Measurements from ENCODE around the gene RBL2. TPM values are rescaled to one million over a fixed set of nuclear protein-coding genes. Genes with fewer than 3 reads are reported as not detected.

The RBL2 gene
- total RNA-seq, 4 donors from 2014 or later = 105 to 136 (median 116) TPM

DNA sequence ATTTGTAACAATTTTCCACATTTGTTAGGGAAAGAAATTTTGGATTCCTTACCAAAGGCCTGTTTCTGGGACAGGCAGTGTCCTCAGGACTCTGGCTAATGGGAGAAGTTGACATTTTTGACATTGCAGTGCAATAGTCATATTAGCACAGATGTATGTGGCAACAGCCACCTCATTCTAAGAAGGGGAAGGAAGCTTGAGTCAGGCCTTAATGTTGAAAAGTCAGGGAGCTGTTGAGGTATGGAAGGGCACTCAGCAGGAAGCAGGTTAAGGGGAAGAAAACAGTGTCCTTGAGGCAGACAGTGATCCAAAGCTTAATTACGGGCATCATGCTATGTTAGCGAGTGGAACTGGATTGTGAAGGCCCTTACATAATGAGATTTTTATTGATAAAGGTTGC, 47.9 kb downstream of the RBL2 start:
- TF ChIP-seq, protein P1, sequence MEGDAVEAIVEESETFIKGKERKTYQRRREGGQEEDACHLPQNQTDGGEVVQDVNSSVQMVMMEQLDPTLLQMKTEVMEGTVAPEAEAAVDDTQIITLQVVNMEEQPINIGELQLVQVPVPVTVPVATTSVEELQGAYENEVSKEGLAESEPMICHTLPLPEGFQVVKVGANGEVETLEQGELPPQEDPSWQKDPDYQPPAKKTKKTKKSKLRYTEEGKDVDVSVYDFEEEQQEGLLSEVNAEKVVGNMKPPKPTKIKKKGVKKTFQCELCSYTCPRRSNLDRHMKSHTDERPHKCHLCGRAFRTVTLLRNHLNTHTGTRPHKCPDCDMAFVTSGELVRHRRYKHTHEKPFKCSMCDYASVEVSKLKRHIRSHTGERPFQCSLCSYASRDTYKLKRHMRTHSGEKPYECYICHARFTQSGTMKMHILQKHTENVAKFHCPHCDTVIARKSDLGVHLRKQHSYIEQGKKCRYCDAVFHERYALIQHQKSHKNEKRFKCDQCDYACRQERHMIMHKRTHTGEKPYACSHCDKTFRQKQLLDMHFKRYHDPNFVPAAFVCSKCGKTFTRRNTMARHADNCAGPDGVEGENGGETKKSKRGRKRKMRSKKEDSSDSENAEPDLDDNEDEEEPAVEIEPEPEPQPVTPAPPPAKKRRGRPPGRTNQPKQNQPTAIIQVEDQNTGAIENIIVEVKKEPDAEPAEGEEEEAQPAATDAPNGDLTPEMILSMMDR (IDR thresholded peaks at IDR 0.05; ENCODE audit: low read depth) = no peak

DNA sequence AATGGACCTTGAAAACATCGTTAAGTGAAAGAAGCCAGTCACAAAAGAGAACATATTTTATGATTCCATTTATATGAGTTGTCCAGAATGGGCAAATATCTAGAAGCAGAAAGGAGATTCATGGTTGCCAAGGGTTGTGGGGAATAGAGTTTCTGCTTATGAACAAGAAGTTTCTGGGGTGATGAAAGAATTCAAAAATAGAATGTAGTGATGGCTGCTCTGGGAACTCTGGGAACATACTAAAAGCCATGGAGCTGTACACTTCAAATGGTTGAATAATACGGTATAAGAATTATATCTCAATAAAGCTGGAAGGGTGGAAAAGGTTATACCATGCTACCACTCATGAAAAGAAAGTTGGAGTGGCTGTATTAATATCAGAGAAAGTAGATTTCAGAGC, 50.3 kb downstream of the RBL2 start:
- TF ChIP-seq, protein P1 (IDR thresholded peaks at IDR 0.05; ENCODE audit: low read depth) = no peak

DNA sequence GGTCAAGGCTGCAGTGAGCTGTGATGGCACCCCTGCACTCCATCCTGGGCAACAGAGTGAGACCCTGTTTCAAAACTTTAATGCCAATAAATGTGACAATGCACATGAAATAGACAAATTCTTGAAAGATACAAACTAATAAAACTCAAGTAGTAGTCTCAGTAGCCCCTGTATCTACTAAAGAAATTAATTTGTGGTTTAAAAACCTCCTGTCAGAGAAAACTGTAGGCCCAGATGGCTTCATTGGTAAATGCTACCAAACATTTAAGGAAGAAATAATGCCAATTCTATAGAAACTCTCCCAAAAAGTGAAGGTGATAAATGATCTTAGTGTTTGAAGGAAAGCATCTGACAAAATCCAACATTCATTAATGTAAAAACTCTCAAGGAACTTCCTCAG, 52.0 kb downstream of the RBL2 start:
- TF ChIP-seq, protein P1 (IDR thresholded peaks at IDR 0.05; ENCODE audit: low read depth) = no peak

DNA sequence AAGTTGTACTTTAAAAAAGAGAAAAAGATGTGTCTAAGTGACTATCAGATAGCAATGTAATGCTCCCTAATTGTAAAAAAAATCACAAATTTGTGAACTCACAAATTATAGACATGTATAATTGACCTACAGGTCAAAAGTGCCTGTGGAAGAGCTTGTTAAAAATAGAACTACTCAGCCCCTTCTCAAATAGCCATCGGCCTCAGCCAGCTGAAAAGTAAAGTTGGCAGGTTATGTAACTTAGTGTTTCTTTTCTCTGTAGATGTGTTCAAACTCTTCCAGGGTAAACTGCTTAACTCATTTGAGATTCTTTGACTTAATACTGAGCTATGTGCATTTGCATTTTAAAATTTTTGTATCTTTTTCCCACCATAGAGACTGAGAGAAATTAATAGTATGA, 55.5 kb downstream of the RBL2 start:
- TF ChIP-seq, protein P1 (IDR thresholded peaks at IDR 0.05; ENCODE audit: low read depth) = no peak

DNA sequence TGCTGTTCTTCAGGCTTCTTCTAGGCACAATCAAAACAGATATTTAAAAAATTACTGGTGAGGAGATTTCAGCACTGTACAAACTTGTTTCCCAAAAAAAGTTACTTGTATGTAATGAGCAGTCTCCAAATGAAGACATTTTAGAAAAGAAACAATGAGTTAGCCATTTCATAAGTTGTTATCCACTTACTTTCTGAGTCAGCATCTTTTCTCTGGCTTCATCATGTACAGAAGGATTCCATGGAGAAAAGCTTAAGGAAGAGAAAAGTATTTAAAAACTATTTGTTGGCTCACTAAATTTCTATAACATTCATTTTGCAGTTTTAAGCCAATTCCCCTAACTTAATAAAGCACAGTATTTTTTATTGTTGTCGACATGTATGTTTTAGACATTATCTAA, 58.2 kb downstream of the RBL2 start:
- TF ChIP-seq, protein P1 (IDR thresholded peaks at IDR 0.05; ENCODE audit: low read depth) = no peak

DNA sequence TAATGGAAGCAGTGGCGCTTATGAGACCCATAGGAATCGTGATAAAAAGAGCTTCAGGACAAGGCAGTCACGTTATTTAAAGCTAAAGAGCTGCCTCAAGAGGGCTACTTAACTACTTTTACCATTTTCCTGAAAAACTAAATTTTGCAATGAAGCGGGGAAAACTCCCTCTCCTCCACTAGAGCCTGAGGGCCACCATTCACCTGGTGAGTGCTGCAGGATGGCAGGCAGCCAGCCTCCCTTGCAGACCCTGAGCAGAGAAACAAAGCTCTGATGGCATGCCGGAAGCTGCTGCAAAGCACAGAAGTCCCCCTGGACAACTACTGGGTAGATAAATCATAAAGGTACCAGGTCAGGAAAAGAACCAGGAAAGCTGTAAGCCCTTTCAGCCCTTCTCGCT, 60.4 kb downstream of the RBL2 start:
- TF ChIP-seq, protein P1 (IDR thresholded peaks at IDR 0.05; ENCODE audit: low read depth) = no peak

DNA sequence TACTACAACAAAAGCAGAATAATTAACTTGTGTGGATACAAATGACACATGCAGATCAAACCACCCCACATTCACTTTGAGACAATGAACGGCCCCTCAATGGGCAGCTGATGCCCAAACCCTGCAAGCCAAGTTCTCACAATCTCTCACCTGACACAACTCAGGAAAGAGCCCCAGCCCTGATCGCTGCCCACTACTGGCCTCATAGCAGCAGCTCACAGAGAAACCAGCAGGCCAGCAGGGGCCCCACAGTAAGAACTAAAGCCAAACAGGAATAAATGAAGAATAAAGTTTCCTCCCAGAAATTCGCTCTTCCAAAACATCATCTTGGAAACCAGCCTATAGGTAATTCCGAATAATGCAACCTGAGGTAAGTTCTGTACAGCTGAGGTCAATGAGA, 61.1 kb downstream of the RBL2 start:
- TF ChIP-seq, protein P1 (IDR thresholded peaks at IDR 0.05; ENCODE audit: low read depth) = no peak

Data from subcutaneous adipose tissue (tissue), 4 donors.